Thyroid gland (tissue), 4 donors: ENCODE results near the gene IFT88. TPM values are rescaled to one million over a fixed set of nuclear protein-coding genes. Genes with fewer than 3 reads are reported as not detected.

ENCODE experiments used
- DNase-seq, 2 donors: peaks; one replicate each; pipeline ENCODE4 v3.0.0-alpha.2; 2019
- H3K27ac ChIP-seq, 3 donors: fragments of 200-600 bp; sonication (generic); 1 replicate in 2 of 3; 2 replicates in 1 of 3; pipeline ENCODE4 v1.5.1; 2016 to 2019; ENCODE audit warnings: mild to moderate bottlenecking in 1 of 3, moderate library complexity in 1 of 3
- H3K27me3 ChIP-seq: fragments of 200-600 bp; sonication (generic); one replicate; pipeline ENCODE4 v1.5.1; 2019
- H3K36me3 ChIP-seq, 2 donors: fragments of 200-600 bp; sonication (generic); one replicate each; pipeline ENCODE4 v1.5.1; 2016 to 2019
- H3K4me1 ChIP-seq, 2 donors: fragments of 200-600 bp; sonication (generic); one replicate each; pipeline ENCODE4 v1.5.1; 2017 to 2019
- H3K4me3 ChIP-seq, 3 donors: fragments of 200-600 bp; sonication (generic); replicated peaks in 1 of 3; 1 replicate in 2 of 3; 2 replicates in 1 of 3; pipeline ENCODE4 v1.5.1; 2016; ENCODE audit warnings: mild to moderate bottlenecking in 1 of 3
- H3K9me3 ChIP-seq: fragments of 200-600 bp; sonication (generic); one replicate; pipeline ENCODE4 v1.5.1; 2017
- POLR2A ChIP-seq, 2 donors: fragments of 450-650 bp; IDR thresholded peaks; one replicate each; pipeline ENCODE4 v1.6.1; 2017; ENCODE audit warnings: antibody characterized with exemption in 2 of 2, mild to moderate bottlenecking in 2 of 2, moderate library complexity in 1 of 2
- WGBS, 2 donors: methylation state at CpG; one replicate each; pipeline ENCODE4 v1.1.5; 2017; 5-methylcytosine and 5-hydroxymethylcytosine counted together
- intact Hi-C: fragments of 100-400 bp; cut with DNase I; formaldehyde crosslinking; loops from one replicate; pipeline ENCODE4 v1.15.1; 2023
- small RNA-seq: library from RNA; depleted of rRNA; stranded (forward); fragments of <200 nt; gene quantifications from one replicate; pipeline ENCODE3, GENCODE V24; 2016
- total RNA-seq, 4 donors: library from RNA; depleted of rRNA; stranded (reverse); fragments of >200 nt; gene quantifications; one replicate each; pipeline ENCODE4 v1.2.3, GENCODE V29; 2016
- TF ChIP-seq, protein P1 (sequence below), 6 experiments: fragments of 200-600 bp in 3 of 6; fragments of 450-650 bp in 3 of 6; sonication (generic) in 3 of 6; IDR thresholded peaks; one replicate each; pipeline ENCODE4 v1.5.1; 2016 to 2019; ENCODE audit warnings: antibody characterized with exemption in 6 of 6, mild to moderate bottlenecking in 2 of 6, inconsistent platforms in 1 of 6, moderate library complexity in 1 of 6

IFT88 gene
- total RNA-seq, 4 donors from 2014 or later, result 30.2 to 59.5 (median 42.2) TPM

DNA sequence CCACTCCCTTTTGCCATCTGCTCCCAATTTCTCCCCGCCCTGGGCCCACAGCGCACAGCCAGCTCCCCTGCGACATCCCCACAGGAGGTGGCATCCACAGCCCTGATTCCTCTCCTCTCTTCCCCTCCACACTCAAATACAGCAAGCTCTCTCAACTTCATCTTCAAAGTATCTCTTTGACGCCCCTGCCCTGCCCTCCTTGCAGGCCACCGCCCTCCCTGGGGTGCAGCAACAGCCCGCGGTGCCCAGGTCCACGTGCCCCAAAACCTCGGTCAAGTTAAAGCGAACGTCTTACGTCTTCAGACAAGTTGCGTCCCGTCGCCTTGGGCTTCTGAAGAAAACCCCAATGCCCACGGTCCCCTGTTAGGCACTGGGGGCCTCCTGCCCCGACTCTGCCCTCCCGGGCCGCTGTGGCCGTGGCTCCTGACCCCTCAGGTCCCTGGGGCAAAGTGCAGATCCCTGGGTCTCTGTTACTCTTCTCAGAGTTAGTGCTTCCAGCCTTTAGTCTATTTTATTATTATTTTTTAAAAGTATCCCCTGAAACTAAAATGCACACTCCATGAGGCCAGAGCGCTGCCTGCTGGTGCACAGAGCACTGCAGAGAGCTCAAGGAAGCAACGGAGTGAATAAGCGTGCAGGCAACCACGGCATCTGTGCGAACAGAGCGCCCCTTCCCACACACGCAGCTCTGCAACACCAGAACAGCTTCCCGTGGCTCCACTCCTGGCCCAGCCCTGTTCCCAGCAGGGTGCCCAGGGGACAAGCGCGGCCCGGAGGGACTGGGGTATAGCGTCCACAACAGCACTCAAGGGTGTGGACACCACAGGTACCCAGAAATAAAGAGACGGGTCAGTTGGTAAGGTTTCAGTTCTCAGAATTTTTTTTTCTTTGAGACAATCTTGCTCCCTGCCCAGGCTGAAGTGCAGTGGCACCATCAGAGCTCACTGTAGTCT lies 163.0 kb downstream of the IFT88 start:
- H3K27ac ChIP-seq, result no peak overlapping the region
- TF ChIP-seq POLR2A (IDR thresholded peaks at IDR 0.05), result no peak
- TF ChIP-seq, protein P1, sequence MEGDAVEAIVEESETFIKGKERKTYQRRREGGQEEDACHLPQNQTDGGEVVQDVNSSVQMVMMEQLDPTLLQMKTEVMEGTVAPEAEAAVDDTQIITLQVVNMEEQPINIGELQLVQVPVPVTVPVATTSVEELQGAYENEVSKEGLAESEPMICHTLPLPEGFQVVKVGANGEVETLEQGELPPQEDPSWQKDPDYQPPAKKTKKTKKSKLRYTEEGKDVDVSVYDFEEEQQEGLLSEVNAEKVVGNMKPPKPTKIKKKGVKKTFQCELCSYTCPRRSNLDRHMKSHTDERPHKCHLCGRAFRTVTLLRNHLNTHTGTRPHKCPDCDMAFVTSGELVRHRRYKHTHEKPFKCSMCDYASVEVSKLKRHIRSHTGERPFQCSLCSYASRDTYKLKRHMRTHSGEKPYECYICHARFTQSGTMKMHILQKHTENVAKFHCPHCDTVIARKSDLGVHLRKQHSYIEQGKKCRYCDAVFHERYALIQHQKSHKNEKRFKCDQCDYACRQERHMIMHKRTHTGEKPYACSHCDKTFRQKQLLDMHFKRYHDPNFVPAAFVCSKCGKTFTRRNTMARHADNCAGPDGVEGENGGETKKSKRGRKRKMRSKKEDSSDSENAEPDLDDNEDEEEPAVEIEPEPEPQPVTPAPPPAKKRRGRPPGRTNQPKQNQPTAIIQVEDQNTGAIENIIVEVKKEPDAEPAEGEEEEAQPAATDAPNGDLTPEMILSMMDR (IDR thresholded peaks at IDR 0.05), result no peak
- DNase-seq, result no peak
- H3K4me3 ChIP-seq, result no peak overlapping the region
- H3K36me3 ChIP-seq, result no peaks in the 10 kb centered on the region
- intact Hi-C loops, result no loop called here
- H3K4me1 ChIP-seq, result no peaks in the 10 kb centered on the region
- H3K9me3 ChIP-seq, result no peaks in the 10 kb centered on the region
- H3K27me3 ChIP-seq, result no peaks in the 10 kb centered on the region
- 93 to 96% methylated on average over 33 of the region's 33 CpGs for WGBS, 2 donors

DNA sequence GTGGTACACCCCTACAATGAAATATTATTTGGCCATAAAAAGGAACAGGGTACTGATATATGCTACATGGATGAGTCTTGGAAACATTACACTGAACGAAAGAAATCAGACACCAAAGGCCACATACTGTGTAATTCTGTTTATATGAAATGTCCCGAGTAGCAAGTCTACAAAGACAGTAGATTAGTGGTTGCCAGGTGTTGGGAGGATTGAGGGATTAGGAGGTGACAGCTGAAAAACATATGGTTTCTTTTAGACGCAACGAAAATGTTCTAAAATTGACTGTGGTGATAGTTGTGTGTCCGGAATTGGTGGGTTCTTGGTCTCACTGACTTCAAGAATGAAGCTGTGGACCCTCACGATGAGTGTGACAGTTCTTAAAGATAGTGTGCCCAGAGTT lies 171.7 kb downstream of the IFT88 start:
- H3K27me3 ChIP-seq, result no peaks in the 10 kb centered on the region
- no peak overlapping the region for H3K4me3 ChIP-seq
- H3K27ac ChIP-seq, result no peak overlapping the region
- no peaks in the 10 kb centered on the region for H3K4me1 ChIP-seq
- H3K9me3 ChIP-seq, result no peaks in the 10 kb centered on the region
- no peaks in the 10 kb centered on the region for H3K36me3 ChIP-seq
- DNase-seq, result no peak
- WGBS, 2 donors, result 96% methylated on average over 6 of the region's 6 CpGs
- no peak for TF ChIP-seq POLR2A (IDR thresholded peaks at IDR 0.05)
- TF ChIP-seq, protein P1 (IDR thresholded peaks at IDR 0.05), result no peak
- intact Hi-C loops, result no loop called here

DNA sequence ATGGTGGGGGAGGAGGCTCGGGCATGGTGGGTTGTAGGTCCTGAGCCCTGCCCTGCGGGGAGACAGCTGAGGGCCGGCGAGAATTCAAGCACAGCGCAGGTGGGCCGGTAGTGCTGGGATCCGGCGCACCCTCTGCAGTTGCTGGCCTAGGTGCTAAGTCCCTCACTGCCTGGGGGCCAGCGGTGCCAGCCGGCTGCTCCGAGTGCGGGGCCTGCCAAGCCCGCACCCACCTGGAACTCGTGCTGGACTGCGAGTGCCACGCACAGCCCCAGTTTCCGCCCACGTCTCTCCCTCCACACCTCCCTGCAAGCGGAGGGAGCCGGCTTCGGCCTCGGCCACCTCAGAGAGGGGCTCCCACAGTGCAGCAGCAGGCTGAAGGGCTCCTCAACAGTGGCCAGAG lies 173.1 kb downstream of the IFT88 start:
- no peak overlapping the region for H3K27ac ChIP-seq
- H3K4me1 ChIP-seq, result no peaks in the 10 kb centered on the region
- TF ChIP-seq, protein P1 (IDR thresholded peaks at IDR 0.05), result no peak
- no peak for TF ChIP-seq POLR2A (IDR thresholded peaks at IDR 0.05)
- no peaks in the 10 kb centered on the region for H3K36me3 ChIP-seq
- intact Hi-C loops, result no loop called here
- no peak overlapping the region for H3K4me3 ChIP-seq
- no peaks in the 10 kb centered on the region for H3K9me3 ChIP-seq
- H3K27me3 ChIP-seq, result no peaks in the 10 kb centered on the region
- DNase-seq, result no peak
- 100% methylated on average over 1 of the region's 22 CpGs; no CpG with 5 or more reads in 1 of the 2 donors for WGBS, 2 donors

Small RNA genes lying within 50 kb of the gene (small RNA-seq; reads per million reads assigned to genes)
- not detected for gene RNU2-7P

Other genes with a start within 250 kb of the IFT88 start
- gene CRYL1, start 41.3 kb upstream of the IFT88 start, total RNA-seq, result 10 to 100 TPM; 33.1 to 53.8 (median 46.7) TPM
- gene IL17D, start 136.5 kb downstream of the IFT88 start, total RNA-seq, result 1 to 10 TPM; 2.7 to 6.5 (median 4.8) TPM
- gene EEF1AKMT1, start 206.8 kb downstream of the IFT88 start, total RNA-seq, result 10 to 100 TPM in 2 of 4 donors, 1 to 10 TPM in 2; 7.5 to 15.2 (median 10.3) TPM